ES-I3 (cell line): Measurements from ENCODE around the gene TBCA.

Source experiments
- H3K36me3 ChIP-seq: 2 replicates; pipeline ENCODE4 v1.6.1; 2013; ENCODE audit warnings: mild to moderate bottlenecking, low read length, control low read depth, moderate library complexity; ENCODE audit not compliant: insufficient read depth
- H3K4me1 ChIP-seq: 2 replicates; pipeline ENCODE4 v1.6.1; 2013; ENCODE audit warnings: mild to moderate bottlenecking, control low read depth, low read length; ENCODE audit not compliant: insufficient read depth
- H3K9ac ChIP-seq: 2 replicates; pipeline ENCODE4 v1.6.1; 2013; ENCODE audit warnings: low read depth, mild to moderate bottlenecking, low read length, moderate library complexity
- H3K9me3 ChIP-seq: 2 replicates; pipeline ENCODE4 v1.6.1; 2013; ENCODE audit warnings: mild to moderate bottlenecking, low read length, moderate library complexity; ENCODE audit not compliant: control insufficient read depth, insufficient read depth

The TBCA gene

GRCh38 chr5:77651343-77651742, 124.8 kb downstream of the TBCA start:
- Histone ChIP-seq H3K9me3 (no peaks in the 10 kb centered on the region), H3K36me3 (no peaks in the 10 kb centered on the region), H3K4me1 (no peaks in the 10 kb centered on the region), H3K9ac (no peak overlapping the region)

GRCh38 chr5:77650686-77651085, 125.5 kb downstream of the TBCA start:
- H3K36me3 ChIP-seq: no peaks in the 10 kb centered on the region
- no peaks in the 10 kb centered on the region for H3K4me1 ChIP-seq
- H3K9ac ChIP-seq: no peak overlapping the region
- H3K9me3 ChIP-seq: no peaks in the 10 kb centered on the region

- Histone ChIP-seq H3K4me1 (no peaks in the 10 kb centered on the region), H3K9ac (no peak overlapping the region), H3K36me3 (no peaks in the 10 kb centered on the region), H3K9me3 (no peaks in the 10 kb centered on the region)
Observed at GRCh38 chr5:77649776-77650175, 126.4 kb downstream of the TBCA start.

- Histone ChIP-seq H3K36me3 (no peaks in the 10 kb centered on the region), H3K9ac (peak overlapping the region; percentile 41; the same call in 1 of the 2 replicates), H3K9me3 (no peaks in the 10 kb centered on the region), H3K4me1 (peaks cover 9% of the 10 kb centered on the region)
Observed at GRCh38 chr5:77645995-77646639, 130.0 kb downstream of the TBCA start.

- peak overlapping the region; percentile 47; the same call in 1 of the 2 replicates for H3K9ac ChIP-seq
- peaks cover 9% of the 10 kb centered on the region for H3K4me1 ChIP-seq
- H3K9me3 ChIP-seq: no peaks in the 10 kb centered on the region
Observed at GRCh38 chr5:77645158-77645994, 130.8 kb downstream of the TBCA start.

GRCh38 chr5:77644371-77645157, 131.6 kb downstream of the TBCA start:
- Histone ChIP-seq H3K36me3 (no peaks in the 10 kb centered on the region), H3K9ac (peak overlapping the region; percentile 32; the same call in 1 of the 2 replicates), H3K9me3 (no peaks in the 10 kb centered on the region), H3K4me1 (peaks cover 11% of the 10 kb centered on the region)

More at GRCh38 chr5:77645158-77645994, 130.8 kb downstream of the TBCA start:
- H3K36me3 ChIP-seq: no peaks in the 10 kb centered on the region

- Histone ChIP-seq H3K4me1 (peaks cover 11% of the 10 kb centered on the region), H3K9ac (peak overlapping the region; percentile 32; the same call in 1 of the 2 replicates), H3K9me3 (no peaks in the 10 kb centered on the region), H3K36me3 (no peaks in the 10 kb centered on the region)
Observed at GRCh38 chr5:77643654-77644370, 132.3 kb downstream of the TBCA start.

GRCh38 chr5:77642738-77643653, 133.1 kb downstream of the TBCA start:
- peak overlapping the region; percentile 23; the same call in 1 of the 2 replicates for H3K9ac ChIP-seq
- H3K36me3 ChIP-seq: no peaks in the 10 kb centered on the region
- no peaks in the 10 kb centered on the region for H3K9me3 ChIP-seq
- H3K4me1 ChIP-seq: peaks cover 11% of the 10 kb centered on the region

GRCh38 chr5:77641963-77642737, 134.0 kb downstream of the TBCA start:
- no peaks in the 10 kb centered on the region for H3K9me3 ChIP-seq
- H3K4me1 ChIP-seq: peaks cover 11% of the 10 kb centered on the region
- no peak overlapping the region for H3K9ac ChIP-seq
- H3K36me3 ChIP-seq: no peaks in the 10 kb centered on the region

GRCh38 chr5:77641397-77641943, 134.7 kb downstream of the TBCA start:
- Histone ChIP-seq H3K36me3 (no peaks in the 10 kb centered on the region), H3K4me1 (peaks cover 11% of the 10 kb centered on the region), H3K9ac (no peak overlapping the region; the same call in 1 of the 2 replicates), H3K9me3 (no peaks in the 10 kb centered on the region)
